Measurements from ENCODE around the gene EIF5B.
A peak's percentile ranks its signal among the peaks of the same experiment; 100 is the strongest.

EIF5B gene

DNA sequence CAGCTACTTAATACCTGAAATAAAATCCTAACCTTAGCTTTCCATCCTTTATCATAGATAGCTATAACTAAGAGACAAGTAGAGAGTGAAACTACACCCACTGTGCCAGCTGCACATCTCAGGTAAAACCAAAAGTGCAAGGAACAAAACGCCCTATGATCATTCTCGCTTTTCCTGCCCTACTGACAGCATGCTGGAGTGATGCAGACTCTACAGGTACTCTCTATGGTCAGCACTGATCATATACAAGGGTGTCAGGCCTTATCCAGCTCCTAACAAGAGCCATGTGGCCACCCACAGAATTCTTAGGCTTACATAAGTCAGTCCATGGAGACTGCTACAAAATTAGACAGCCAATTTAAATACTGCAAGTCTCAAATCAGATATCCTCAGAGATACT, 107.0 kb downstream of the EIF5B start:
- Mint-ChIP-seq H3K27me3 (ENCODE audit: low read depth) (no peaks in the 10 kb centered on the region), H3K4me1 (ENCODE audit: low read depth) (peaks cover 12% of the 10 kb centered on the region), H3K27ac (peak overlapping the region; percentile 11), H3K4me3 (no peak overlapping the region), H3K36me3 (ENCODE audit: low read depth) (peaks cover 11% of the 10 kb centered on the region), H3K9me3 (no peaks in the 10 kb centered on the region)

GRCh38 chr2:99445065-99445464, 107.9 kb downstream of the EIF5B start:
- Mint-ChIP-seq H3K36me3 (ENCODE audit: low read depth) (peaks cover 11% of the 10 kb centered on the region), H3K27ac (no peak overlapping the region), H3K9me3 (no peaks in the 10 kb centered on the region), H3K27me3 (ENCODE audit: low read depth) (no peaks in the 10 kb centered on the region), H3K4me3 (no peak overlapping the region), H3K4me1 (ENCODE audit: low read depth) (peaks cover 12% of the 10 kb centered on the region)

DNA sequence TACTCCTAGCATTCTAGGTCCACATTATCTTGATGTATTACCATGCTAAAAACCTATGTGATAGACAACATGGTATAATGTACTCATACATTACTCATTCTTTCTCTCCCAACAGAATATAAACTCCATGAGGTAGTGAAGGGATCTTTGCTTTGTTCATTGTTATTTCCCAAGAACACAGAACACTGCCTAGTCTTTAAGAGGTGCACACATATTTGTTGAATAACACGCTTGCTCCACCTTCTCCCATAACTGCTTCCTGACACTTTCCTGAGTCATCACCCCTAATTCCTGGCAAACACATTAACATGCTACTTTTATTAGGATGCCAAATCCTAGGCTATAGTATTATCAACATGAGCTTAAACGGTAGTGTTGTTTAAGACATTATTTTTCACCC, 111.4 kb downstream of the EIF5B start:
- Mint-ChIP-seq H3K27me3 (ENCODE audit: low read depth) (no peaks in the 10 kb centered on the region), H3K4me3 (no peak overlapping the region), H3K36me3 (ENCODE audit: low read depth) (peaks cover 27% of the 10 kb centered on the region), H3K27ac (no peak overlapping the region), H3K9me3 (no peaks in the 10 kb centered on the region), H3K4me1 (ENCODE audit: low read depth) (peaks cover 12% of the 10 kb centered on the region)

DNA sequence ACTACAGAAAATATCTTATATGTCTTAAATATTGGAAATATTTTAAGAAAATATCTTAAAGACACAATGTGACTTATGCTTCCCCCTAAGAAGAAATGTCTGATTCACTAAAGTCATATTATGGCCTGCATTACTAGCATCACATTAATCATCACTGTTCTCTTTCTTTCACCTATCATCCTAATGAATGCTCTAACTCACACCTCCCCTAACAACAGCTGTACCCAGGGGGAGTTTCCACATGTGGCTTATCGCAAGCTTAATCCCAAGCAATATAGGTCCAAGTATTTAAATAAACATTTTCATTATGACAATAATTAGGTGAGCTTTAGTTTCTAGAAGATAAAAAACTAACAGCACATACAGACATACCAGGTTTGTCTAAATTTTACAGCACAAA, 113.0 kb downstream of the EIF5B start:
- Mint-ChIP-seq H3K27ac (no peak overlapping the region), H3K4me3 (no peak overlapping the region), H3K27me3 (ENCODE audit: low read depth) (no peaks in the 10 kb centered on the region), H3K4me1 (ENCODE audit: low read depth) (peaks cover 2% of the 10 kb centered on the region), H3K9me3 (no peaks in the 10 kb centered on the region), H3K36me3 (ENCODE audit: low read depth) (peaks cover 33% of the 10 kb centered on the region)

Measured in T-helper 1 cell treated with Interleukin-12 subunit alpha and Interleukin-12 subunit beta and Interleukin-4 antibody, amounts not matched to agents 30 μg/mL and 1 μg/mL, for 36 hours (primary cell).